Astrocyte (in vitro differentiated cells and primary cell): ENCODE data around the gene KREMEN1. TPM values are rescaled to one million over a fixed set of nuclear protein-coding genes. Genes with fewer than 3 reads are reported as not detected.
A peak's percentile ranks its signal among the peaks of the same experiment; 100 is the strongest.

ENCODE experiments used
- DNase-seq: peaks from one replicate; pipeline ENCODE4 v3.0.0-alpha.2; 2010; ENCODE audit warnings: low read depth
- FAIRE-seq: peaks from 2 replicates; lab custom pipeline; 2011; peaks lifted over from hg19 to GRCh38; lab: Jason Lieb, UNC
- H2AFZ ChIP-seq: 2 replicates; pipeline ENCODE4 v1.6.0; 2012; ENCODE audit warnings: low read depth, low read length, inconsistent platforms
- H3K27ac ChIP-seq: 2 replicates; pipeline ENCODE4 v1.5.1; 2011; ENCODE audit warnings: low read depth, low read length, inconsistent platforms
- H3K27me3 ChIP-seq: 2 replicates; pipeline ENCODE4 v1.6.0; 2011; ENCODE audit warnings: low read length, inconsistent platforms; ENCODE audit not compliant: insufficient read depth
- H3K36me3 ChIP-seq: 2 replicates; pipeline ENCODE4 v1.5.1; 2011; ENCODE audit warnings: low read length, inconsistent platforms; ENCODE audit not compliant: insufficient read depth
- H3K4me1 ChIP-seq: 2 replicates; pipeline ENCODE4 v1.5.1; 2011; ENCODE audit warnings: low read length, inconsistent platforms; ENCODE audit not compliant: insufficient read depth
- H3K4me2 ChIP-seq: 2 replicates; pipeline ENCODE4 v1.6.0; 2012; ENCODE audit warnings: low read length, inconsistent platforms
- H3K4me3 ChIP-seq: 2 replicates; pipeline ENCODE4 v1.5.1; 2011; ENCODE audit warnings: low read depth, mild to moderate bottlenecking, low read length, inconsistent platforms; ENCODE audit not compliant: insufficient read depth
- H3K79me2 ChIP-seq: 2 replicates; pipeline ENCODE4 v1.6.0; 2012; ENCODE audit warnings: mild to moderate bottlenecking, low read length, inconsistent platforms; ENCODE audit not compliant: insufficient read depth
- H3K9ac ChIP-seq: 2 replicates; pipeline ENCODE4 v1.6.0; 2012; ENCODE audit warnings: mild to moderate bottlenecking, low read length, inconsistent platforms
- H3K9me3 ChIP-seq: 2 replicates; pipeline ENCODE4 v1.5.1; 2012; ENCODE audit warnings: low read depth, mild to moderate bottlenecking, low read length, inconsistent platforms; ENCODE audit not compliant: insufficient read depth
- H4K20me1 ChIP-seq: 2 replicates; pipeline ENCODE4 v1.6.0; 2012; ENCODE audit warnings: low read length, inconsistent platforms; ENCODE audit not compliant: insufficient read depth
- H3K27ac Mint-ChIP-seq: one replicate; pipeline ENCODE4 v1.8.0; 2021; ENCODE audit warnings: mild to moderate bottlenecking, mixed read lengths; ENCODE audit not compliant: unreplicated experiment
- H3K27me3 Mint-ChIP-seq: one replicate; pipeline ENCODE4 v1.8.0; 2021; ENCODE audit warnings: low read depth, mixed read lengths; ENCODE audit not compliant: unreplicated experiment
- H3K36me3 Mint-ChIP-seq: one replicate; pipeline ENCODE4 v1.8.0; 2021; ENCODE audit warnings: low read depth, mixed read lengths; ENCODE audit not compliant: unreplicated experiment
- H3K4me1 Mint-ChIP-seq: one replicate; pipeline ENCODE4 v1.8.0; 2021; ENCODE audit warnings: low read depth, mixed read lengths; ENCODE audit not compliant: unreplicated experiment
- H3K4me3 Mint-ChIP-seq: one replicate; pipeline ENCODE4 v1.8.0; 2021; ENCODE audit warnings: mild to moderate bottlenecking, moderate library complexity, mixed read lengths; ENCODE audit not compliant: unreplicated experiment
- H3K9me3 Mint-ChIP-seq: one replicate; pipeline ENCODE4 v1.8.0; 2021; ENCODE audit warnings: mild to moderate bottlenecking, mixed read lengths; ENCODE audit not compliant: unreplicated experiment
- CTCF ChIP-seq: IDR thresholded peaks from 2 replicates; pipeline ENCODE4 v1.5.1; 2011; ENCODE audit warnings: low read depth, mild to moderate bottlenecking, inconsistent platforms, low read length, moderate library complexity; ENCODE audit not compliant: insufficient read depth
- EZH2 ChIP-seq: IDR thresholded peaks from 2 replicates; pipeline ENCODE4 v1.6.1; 2012; ENCODE audit warnings: mild to moderate bottlenecking, low read length, inconsistent platforms; ENCODE audit not compliant: insufficient read depth
- total RNA-seq: library from RNA; stranded (reverse); gene quantifications from 2 replicates; pipeline ENCODE4 v1.2.1, GENCODE V29; 2021

The KREMEN1 gene
- total RNA-seq, 1 donor from 2014 or later, result 3.3 TPM

GRCh38 chr22:29106839-29107238, 34.0 kb downstream of the KREMEN1 start:
- Mint-ChIP-seq H3K27ac (no peak overlapping the region), H3K27me3 (peaks cover 9% of the 10 kb centered on the region), H3K4me1 (no peaks in the 10 kb centered on the region), H3K9me3 (no peaks in the 10 kb centered on the region), H3K36me3 (no peaks in the 10 kb centered on the region), H3K4me3 (no peak overlapping the region)
- Histone ChIP-seq H3K27ac (no peak overlapping the region), H3K36me3 (no peaks in the 10 kb centered on the region), H4K20me1 (no peaks in the 10 kb centered on the region), H3K9me3 (no peaks in the 10 kb centered on the region), H2AFZ (no peak overlapping the region), H3K4me3 (no peak overlapping the region), H3K4me1 (no peaks in the 10 kb centered on the region), H3K9ac (no peak overlapping the region), H3K4me2 (no peak overlapping the region), H3K27me3 (no peaks in the 10 kb centered on the region), H3K79me2 (no peaks in the 10 kb centered on the region)
- DNase-seq (no peak), FAIRE-seq (no peak)
- TF ChIP-seq EZH2 (no peak), CTCF (no peak)

DNA sequence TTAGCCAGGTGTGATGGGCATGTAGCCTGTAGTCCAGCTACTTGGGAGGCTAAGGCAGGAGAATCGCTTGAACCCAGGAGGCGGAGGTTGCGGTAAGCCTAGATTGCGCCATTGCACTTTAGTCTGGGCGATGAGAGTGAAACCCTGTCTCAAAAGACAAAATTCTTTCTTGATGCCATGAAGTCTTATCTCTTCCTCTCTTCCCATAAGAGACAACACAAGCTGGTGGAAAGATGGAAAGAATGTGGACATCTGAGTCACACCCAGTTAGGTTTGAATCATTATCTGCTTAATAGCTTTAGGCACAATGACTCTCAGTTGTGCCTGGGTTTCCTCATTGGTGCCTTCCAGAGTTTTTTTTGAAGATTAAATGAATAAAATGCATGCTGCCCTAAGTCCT, 35.3 kb downstream of the KREMEN1 start:
- Histone ChIP-seq H3K9ac (no peak overlapping the region), H3K9me3 (no peaks in the 10 kb centered on the region), H3K36me3 (no peaks in the 10 kb centered on the region), H3K4me3 (no peak overlapping the region), H3K4me2 (no peak overlapping the region), H3K79me2 (no peaks in the 10 kb centered on the region), H3K4me1 (no peaks in the 10 kb centered on the region), H2AFZ (no peak overlapping the region), H3K27me3 (no peaks in the 10 kb centered on the region), H3K27ac (no peak overlapping the region), H4K20me1 (no peaks in the 10 kb centered on the region)
- FAIRE-seq (no peak), DNase-seq (peak; percentile 51)
- Mint-ChIP-seq H3K27me3 (peaks cover 11% of the 10 kb centered on the region), H3K27ac (no peak overlapping the region), H3K4me3 (no peak overlapping the region), H3K36me3 (no peaks in the 10 kb centered on the region), H3K9me3 (no peaks in the 10 kb centered on the region), H3K4me1 (no peaks in the 10 kb centered on the region)
- TF ChIP-seq EZH2 (no peak), CTCF (no peak)

- Histone ChIP-seq H3K9ac (no peak overlapping the region), H3K4me3 (no peak overlapping the region), H3K4me1 (no peaks in the 10 kb centered on the region), H3K79me2 (no peaks in the 10 kb centered on the region), H2AFZ (no peak overlapping the region), H3K9me3 (no peaks in the 10 kb centered on the region), H3K27ac (no peak overlapping the region), H3K36me3 (no peaks in the 10 kb centered on the region), H3K4me2 (no peak overlapping the region), H3K27me3 (no peaks in the 10 kb centered on the region), H4K20me1 (no peaks in the 10 kb centered on the region)
- Mint-ChIP-seq H3K9me3 (no peaks in the 10 kb centered on the region), H3K4me1 (no peaks in the 10 kb centered on the region), H3K4me3 (no peak overlapping the region), H3K27ac (no peak overlapping the region), H3K36me3 (peaks cover 2% of the 10 kb centered on the region), H3K27me3 (peaks cover 13% of the 10 kb centered on the region)
- TF ChIP-seq EZH2 (no peak), CTCF (no peak)
- DNase-seq (no peak), FAIRE-seq (peak; percentile 65)
These were observed 37.0 kb downstream of the KREMEN1 start for GRCh38 chr22:29109822-29110221.
